CD14-positive monocyte (primary cell): Measurements from ENCODE around the gene FOXP1. TPM values are rescaled to one million over a fixed set of nuclear protein-coding genes. Genes with fewer than 3 reads are reported as not detected.
"Not testable (repeated sequence)": the region's sequence is repeated elsewhere in the genome, so short reads cannot be mapped to it uniquely, and the experiment has no call there.

ENCODE experiments used
- DNase-seq, 3 donors: peaks; one replicate each; pipeline ENCODE4 v3.0.0-alpha.2; 2011 to 2022
- H2AFZ ChIP-seq: 2 replicates; pipeline ENCODE4 v1.6.0; 2012; ENCODE audit warnings: mild to moderate bottlenecking, low read depth, low read length, inconsistent platforms; ENCODE audit not compliant: insufficient read depth, poor library complexity, severe bottlenecking
- H3K27ac ChIP-seq, 2 donors: 1 replicate in 1 of 2; 2 replicates in 1 of 2; pipeline ENCODE4 v1.5.1; 2012 to 2013; ENCODE audit warnings: low read length in 2 of 2, control low read depth in 1 of 2, inconsistent platforms in 1 of 2, low read depth in 1 of 2, mild to moderate bottlenecking in 1 of 2
- H3K27me3 ChIP-seq, 2 donors: one replicate each; pipeline versions ENCODE4 v1.6.0 to v1.6.1; 2011 to 2013; ENCODE audit warnings: low read length in 2 of 2; ENCODE audit not compliant: control insufficient read depth in 2 of 2, insufficient read depth in 2 of 2
- H3K36me3 ChIP-seq, 2 donors: replicated peaks in 1 of 2; 1 replicate in 1 of 2; 2 replicates in 1 of 2; pipeline versions ENCODE4 v1.5.1 to v1.6.1; 2012 to 2013; ENCODE audit warnings: low read length in 2 of 2, control low read depth in 1 of 2, inconsistent platforms in 1 of 2, mild to moderate bottlenecking in 1 of 2; ENCODE audit not compliant: insufficient read depth in 2 of 2, control insufficient read depth in 1 of 2
- H3K4me1 ChIP-seq, 2 donors: 1 replicate in 1 of 2; 2 replicates in 1 of 2; pipeline versions ENCODE4 v1.5.1 to v1.6.1; 2012 to 2013; ENCODE audit warnings: low read length in 2 of 2, control low read depth in 1 of 2, inconsistent platforms in 1 of 2, mild to moderate bottlenecking in 1 of 2, moderate library complexity in 1 of 2; ENCODE audit not compliant: insufficient read depth in 2 of 2, control insufficient read depth in 1 of 2
- H3K4me2 ChIP-seq: replicated peaks from 2 replicates; pipeline ENCODE3; 2012; ENCODE audit warnings: low read length, moderate library complexity, mild to moderate bottlenecking; ENCODE audit not compliant: poor library complexity, severe bottlenecking; ENCODE audit errors: extremely low read depth
- H3K4me3 ChIP-seq, 3 experiments: fragments of 200-600 bp in 1 of 3; sonication (generic) in 1 of 3; replicated peaks in 1 of 3; 1 replicate in 2 of 3; 2 replicates in 1 of 3; pipeline ENCODE4 v1.5.1; 2011 to 2013; ENCODE audit warnings: low read length in 3 of 3, mild to moderate bottlenecking in 3 of 3, control low read depth in 2 of 3, low read depth in 2 of 3, inconsistent platforms in 1 of 3, moderate library complexity in 1 of 3
- H3K79me2 ChIP-seq: 2 replicates; pipeline ENCODE4 v1.6.0; 2012; ENCODE audit warnings: mild to moderate bottlenecking, control low read depth, inconsistent platforms, low read length, moderate library complexity; ENCODE audit not compliant: insufficient read depth
- H3K9ac ChIP-seq: 2 replicates; pipeline ENCODE4 v1.6.0; 2017; ENCODE audit warnings: low read length, mild to moderate bottlenecking; ENCODE audit not compliant: insufficient read depth, poor library complexity, severe bottlenecking
- H3K9me3 ChIP-seq, 2 donors: replicated peaks in 1 of 2; 1 replicate in 1 of 2; 2 replicates in 1 of 2; pipeline versions ENCODE4 v1.5.1 to v1.6.1; 2012 to 2013; ENCODE audit warnings: low read length in 2 of 2, control low read depth in 1 of 2; ENCODE audit not compliant: control insufficient read depth in 1 of 2, insufficient read depth in 1 of 2
- H4K20me1 ChIP-seq: 2 replicates; pipeline ENCODE4 v1.6.0; 2012; ENCODE audit warnings: mild to moderate bottlenecking, low read length, control low read depth, moderate library complexity; ENCODE audit not compliant: insufficient read depth
- H3K27ac Mint-ChIP-seq, 7 donors: one replicate each; pipeline ENCODE4 v1.8.0; 2020; ENCODE audit warnings: mild to moderate bottlenecking in 7 of 7, mixed read lengths in 7 of 7, moderate library complexity in 6 of 7, inconsistent platforms in 2 of 7
- H3K27me3 Mint-ChIP-seq, 3 donors: one replicate each; pipeline ENCODE4 v1.8.0; 2021 to 2022; ENCODE audit warnings: low read depth in 3 of 3, mild to moderate bottlenecking in 3 of 3, mixed read lengths in 3 of 3, moderate library complexity in 3 of 3, inconsistent platforms in 1 of 3
- H3K36me3 Mint-ChIP-seq, 2 donors: one replicate each; pipeline ENCODE4 v1.8.0; 2020; ENCODE audit warnings: mixed read lengths in 2 of 2, inconsistent platforms in 1 of 2, mild to moderate bottlenecking in 1 of 2
- H3K4me1 Mint-ChIP-seq: one replicate; pipeline ENCODE4 v1.8.0; 2020; ENCODE audit warnings: mild to moderate bottlenecking, mixed read lengths
- H3K4me3 Mint-ChIP-seq, 2 donors: one replicate each; pipeline ENCODE4 v1.8.0; 2020; ENCODE audit warnings: mild to moderate bottlenecking in 2 of 2, mixed read lengths in 2 of 2, moderate library complexity in 1 of 2
- H3K9me3 Mint-ChIP-seq, 7 donors: one replicate each; pipeline ENCODE4 v1.8.0; 2020 to 2022; ENCODE audit warnings: mixed read lengths in 7 of 7, mild to moderate bottlenecking in 6 of 7, moderate library complexity in 6 of 7, inconsistent platforms in 2 of 7
- CTCF ChIP-seq: fragments of 200-600 bp; IDR thresholded peaks from one replicate; pipeline ENCODE4 v1.8.0; 2022; ENCODE audit warnings: antibody characterized with exemption, mild to moderate bottlenecking
- WGBS: methylation state at CpG from one replicate; pipeline ENCODE4 v1.1.5; 2013; ENCODE audit warnings: missing lambda C conversion rate; ENCODE audit not compliant: insufficient coverage; 5-methylcytosine and 5-hydroxymethylcytosine counted together
- intact Hi-C, 2 donors: fragments of 100-400 bp; cut with micrococcal nuclease; formaldehyde crosslinking; loops; one replicate each; pipeline versions ENCODE4 v1.15.0 to v1.15.1; 2023
- polyA plus RNA-seq, 3 donors: library from polyadenylated mRNA; depleted of rRNA in 1 of 3; unstranded in 2 of 3; stranded (reverse) in 1 of 3; fragments of 300-500 nt in 2 of 3; fragments of >200 nt in 1 of 3; fragmentation: Illumina TruSeq in 2 of 3; gene quantifications; 1 replicate in 2 of 3; 2 replicates in 1 of 3; pipeline ENCODE4 v1.2.3, GENCODE V29; 2012 to 2021

Gene FOXP1
- polyA plus RNA-seq, 3 donors: 25.7 to 42.6 (median 27.8) TPM

- Mint-ChIP-seq H3K9me3 (peaks cover 0 to 6% (median 3%) of the 10 kb centered on the region in 7 donors), H3K4me1 (peaks cover 4% of the 10 kb centered on the region), H3K4me3 (no peak overlapping the region), H3K27ac (peak overlapping the region in 1 of 7 donors; percentile 1), H3K27me3 (peaks cover 0 to 2% (median 0%) of the 10 kb centered on the region in 3 donors), H3K36me3 (peaks cover 20 to 32% of the 10 kb centered on the region in 2 donors)
- H3K4me3 ChIP-seq: no peak overlapping the region
- H3K79me2 ChIP-seq: peaks cover 14% of the 10 kb centered on the region
- no peaks in the 10 kb centered on the region for H3K4me1 ChIP-seq
- H3K9ac ChIP-seq: no peak overlapping the region
- DNase-seq: no peak
- WGBS: no CpG with 5 or more reads among the region's 10 CpGs
- H3K27ac ChIP-seq: no peak overlapping the region
- H3K4me2 ChIP-seq: no peak overlapping the region
- peaks cover 2 to 8% of the 10 kb centered on the region in 2 donors for H3K36me3 ChIP-seq
- H4K20me1 ChIP-seq: peaks cover 30% of the 10 kb centered on the region
- no peaks in the 10 kb centered on the region for H3K9me3 ChIP-seq
- intact Hi-C loops: no loop called here
- no peak overlapping the region for H2AFZ ChIP-seq
- no peak for TF ChIP-seq CTCF
- H3K27me3 ChIP-seq: no peaks in the 10 kb centered on the region
Measured at GRCh38 chr3:71016178-71016845, 567.2 kb downstream of the FOXP1 start.

DNA sequence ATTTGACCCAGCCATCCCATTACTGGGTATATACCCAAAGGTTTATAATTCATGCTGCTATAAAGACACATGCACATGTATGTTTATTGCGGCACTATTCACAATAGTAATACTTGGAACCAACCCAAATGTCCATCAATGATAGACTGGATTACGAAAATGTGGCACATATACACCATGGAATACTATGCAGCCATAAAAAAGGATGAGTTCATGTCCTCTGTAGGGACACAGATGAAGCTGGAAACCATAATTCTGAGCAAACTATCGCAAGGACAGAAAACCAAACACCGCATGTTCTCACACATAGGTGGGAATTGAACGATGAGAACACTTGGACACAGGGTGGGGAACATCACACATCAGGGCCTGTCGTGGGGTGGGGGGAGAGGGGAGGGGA, 568.9 kb downstream of the FOXP1 start:
- H3K27me3 Mint-ChIP-seq, H2AFZ ChIP-seq, H3K9me3 Mint-ChIP-seq, H3K4me3 ChIP-seq, H3K4me3 Mint-ChIP-seq, intact Hi-C loops, H3K4me2 ChIP-seq, H3K9ac ChIP-seq, H3K27me3 ChIP-seq, H3K4me1 Mint-ChIP-seq, H3K36me3 ChIP-seq, H3K27ac Mint-ChIP-seq, H3K27ac ChIP-seq, H3K4me1 ChIP-seq, H3K9me3 ChIP-seq, DNase-seq: not testable (repeated sequence)
- H3K79me2 ChIP-seq: peaks cover 17% of the 10 kb centered on the region
- WGBS: 100% methylated on average over 3 of the region's 6 CpGs
- H4K20me1 ChIP-seq: peaks cover 35% of the 10 kb centered on the region
- peaks cover 20 to 32% of the 10 kb centered on the region in 2 donors for H3K36me3 Mint-ChIP-seq
